Measurements from ENCODE around the gene EIF3F.

Gene EIF3F

DNA sequence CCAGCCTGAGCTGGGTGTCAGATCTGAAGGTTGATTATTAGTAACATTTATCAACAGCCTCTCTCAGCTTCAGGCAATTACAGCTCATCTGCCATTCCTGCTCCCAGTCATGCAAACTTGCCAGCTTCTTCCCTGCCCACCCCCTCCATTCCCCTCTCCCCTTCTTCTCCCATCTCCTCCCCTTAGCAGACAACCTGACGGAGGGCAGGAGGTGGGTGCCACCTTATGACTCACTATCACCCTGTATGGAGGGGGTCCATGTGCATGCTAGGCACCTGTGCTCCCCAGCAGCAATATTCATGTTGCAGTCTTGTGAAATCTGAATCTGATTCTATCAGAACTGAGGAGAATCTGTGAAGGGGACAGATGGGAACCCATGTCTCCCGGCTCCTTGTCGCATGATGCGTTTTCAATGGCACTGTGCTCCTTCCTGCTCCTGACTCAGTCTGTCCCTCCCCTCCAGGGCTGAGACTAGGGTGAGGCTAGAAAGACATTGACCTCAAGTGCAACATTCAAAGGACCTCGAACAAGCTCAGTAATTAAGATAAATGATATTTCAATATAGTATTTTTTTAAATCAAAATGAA is 47.6 kb downstream of the EIF3F start:
- no peak overlapping the region for H3K4me3 ChIP-seq (ENCODE audit: low read length)
- DNase-seq (ENCODE audit: low read depth, low spot score): no peak

DNA sequence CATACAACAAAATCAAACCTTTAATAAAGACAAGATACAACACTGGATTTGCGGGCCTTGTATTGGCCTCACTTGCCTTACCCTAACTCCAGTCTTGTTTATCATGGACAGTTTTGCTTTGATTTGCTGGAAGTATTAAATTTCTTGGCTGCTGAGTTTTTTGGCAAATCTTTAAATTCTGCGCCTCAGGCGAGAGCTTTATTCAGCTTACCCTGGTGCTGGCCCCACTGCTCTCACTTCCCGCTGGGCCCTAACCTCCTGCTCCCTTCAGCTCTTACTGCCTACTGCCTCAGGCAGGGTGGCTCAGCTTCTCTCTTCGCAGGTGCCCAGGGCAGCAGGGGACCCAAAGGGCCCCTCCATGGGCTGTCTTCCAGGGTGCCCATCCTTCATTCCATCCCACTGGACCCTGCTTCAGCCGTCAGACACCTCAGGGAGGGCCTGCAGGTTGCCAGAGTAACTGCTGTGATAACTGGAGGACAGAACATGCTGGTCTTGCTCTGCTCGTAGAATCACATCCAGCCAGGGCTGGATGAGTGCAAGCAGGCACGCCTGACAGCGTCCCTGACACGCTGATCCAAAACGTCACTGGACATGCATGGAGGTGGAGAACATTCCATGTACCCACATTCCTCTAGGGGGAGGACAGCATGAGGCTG is 48.2 kb downstream of the EIF3F start:
- no peak for DNase-seq (ENCODE audit: low read depth, low spot score)
- no peak overlapping the region for H3K4me3 ChIP-seq (ENCODE audit: low read length)

DNA sequence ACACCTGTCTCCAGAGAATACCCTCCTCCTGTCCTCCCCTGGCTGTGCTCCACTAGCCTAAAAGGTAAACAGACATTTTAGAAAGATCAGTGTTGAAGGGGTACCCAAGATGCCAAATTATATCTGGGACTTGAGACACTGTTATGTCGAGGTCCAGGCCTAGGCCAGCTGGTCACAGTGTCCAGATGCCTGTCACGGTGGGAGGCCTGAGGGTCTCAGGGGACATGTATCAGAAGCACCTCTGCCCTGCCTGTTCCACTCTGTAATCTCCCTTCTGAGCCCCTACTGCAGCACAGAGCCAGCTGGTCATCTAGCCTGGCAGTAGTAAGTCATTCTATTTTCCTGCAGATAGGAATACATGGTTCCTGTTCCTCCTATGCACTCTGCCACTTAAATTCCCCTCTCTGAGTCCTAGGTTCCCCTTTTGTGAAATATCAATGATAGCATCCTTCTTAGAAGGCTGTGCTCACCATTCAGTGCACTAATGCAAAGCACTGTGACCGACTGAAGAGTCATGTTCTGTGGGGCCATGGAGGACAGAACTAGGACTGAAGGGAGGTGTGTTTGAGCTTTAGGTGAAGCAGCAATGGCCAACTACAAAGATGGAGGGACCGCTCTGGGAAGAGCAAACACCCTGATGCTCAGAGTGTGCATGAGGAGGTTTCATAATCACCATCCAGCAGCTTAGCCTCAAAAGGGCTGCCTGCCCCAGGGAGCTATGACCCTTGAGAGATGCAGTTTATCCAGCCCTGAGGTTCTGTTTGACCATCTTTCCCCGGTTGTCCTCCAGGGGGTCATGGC is 49.1 kb downstream of the EIF3F start:
- DNase-seq (ENCODE audit: low read depth, low spot score): no peak
- H3K4me3 ChIP-seq (ENCODE audit: low read length): no peak overlapping the region

DNA sequence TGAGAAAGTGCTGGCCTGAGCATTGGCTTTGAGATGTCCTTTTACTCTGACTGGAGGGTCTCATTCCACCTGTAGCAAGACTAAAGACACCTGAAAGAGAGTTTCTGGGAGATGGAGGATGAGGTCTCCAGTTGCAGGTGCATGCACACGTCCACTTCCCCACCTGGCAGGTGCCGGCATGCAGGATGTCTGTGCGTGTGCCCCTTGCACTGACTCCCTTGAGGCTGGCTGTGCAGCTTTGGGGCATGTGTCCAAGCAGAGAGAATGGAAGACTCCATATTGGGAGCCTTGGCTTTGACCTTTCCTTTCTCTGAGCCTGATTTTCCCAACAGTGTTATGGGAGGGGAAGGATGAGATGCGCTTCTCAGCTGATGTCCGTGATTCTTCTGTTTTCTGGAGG is 49.8 kb downstream of the EIF3F start:
- H3K4me3 ChIP-seq (ENCODE audit: low read length): no peak overlapping the region
- no peak for DNase-seq (ENCODE audit: low read depth, low spot score)

DNA sequence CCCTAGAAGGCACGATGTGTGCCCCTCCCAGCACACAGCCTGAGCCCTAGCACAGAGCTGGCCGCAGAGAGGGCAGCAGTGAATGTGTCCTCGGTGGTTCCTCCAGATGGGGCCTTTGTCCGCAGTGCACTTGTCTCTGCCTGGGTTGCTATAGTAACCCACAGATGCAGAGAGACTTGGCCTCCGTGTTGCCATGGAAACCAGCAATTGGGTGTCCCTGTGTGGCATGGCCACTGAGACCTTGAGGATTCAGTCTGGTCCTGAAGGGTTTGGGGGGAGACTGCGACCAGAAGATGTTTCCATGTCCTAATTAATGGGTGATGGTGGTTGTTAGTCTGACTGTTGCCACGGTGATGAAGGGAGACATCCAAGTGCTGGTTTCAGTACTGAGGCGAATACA is 51.3 kb downstream of the EIF3F start:
- DNase-seq (ENCODE audit: low read depth, low spot score): no peak
- H3K4me3 ChIP-seq (ENCODE audit: low read length): no peak overlapping the region

DNA sequence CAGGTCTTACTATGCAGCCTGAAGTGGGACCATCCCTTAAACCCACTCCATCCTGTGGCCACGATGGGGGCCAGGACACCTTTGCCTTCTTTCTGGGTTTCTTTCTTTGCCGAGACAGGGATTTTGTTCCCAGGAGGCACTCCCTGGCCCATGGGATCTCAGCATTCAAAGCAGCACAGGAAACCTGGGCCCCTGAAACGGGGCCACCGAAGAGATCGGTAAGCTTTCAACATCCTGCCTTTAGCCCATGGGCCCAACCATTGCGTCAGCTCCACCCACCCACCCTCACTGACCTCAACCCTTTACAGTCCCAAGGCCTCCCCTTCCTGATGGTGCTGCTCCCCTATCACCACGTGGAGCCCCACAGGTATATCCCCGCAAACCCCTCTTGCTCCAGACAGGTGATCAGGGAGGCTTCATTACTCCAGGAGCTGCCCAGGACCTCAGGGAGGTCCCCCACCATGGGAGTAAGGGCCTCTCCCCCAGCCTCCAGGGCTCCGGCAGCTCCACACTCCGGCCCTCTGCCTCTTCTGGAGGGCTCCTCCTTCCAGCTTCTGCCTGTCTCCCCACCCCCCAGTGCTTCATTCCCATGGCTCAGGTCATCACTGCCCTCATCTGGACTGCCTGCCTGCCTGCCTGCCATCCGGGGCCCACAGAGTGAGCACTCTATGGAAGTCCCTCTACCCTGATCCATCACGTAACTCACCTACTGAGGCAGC is 51.8 kb downstream of the EIF3F start:
- no peak overlapping the region for H3K4me3 ChIP-seq (ENCODE audit: low read length)
- no peak for DNase-seq (ENCODE audit: low read depth, low spot score)

DNA sequence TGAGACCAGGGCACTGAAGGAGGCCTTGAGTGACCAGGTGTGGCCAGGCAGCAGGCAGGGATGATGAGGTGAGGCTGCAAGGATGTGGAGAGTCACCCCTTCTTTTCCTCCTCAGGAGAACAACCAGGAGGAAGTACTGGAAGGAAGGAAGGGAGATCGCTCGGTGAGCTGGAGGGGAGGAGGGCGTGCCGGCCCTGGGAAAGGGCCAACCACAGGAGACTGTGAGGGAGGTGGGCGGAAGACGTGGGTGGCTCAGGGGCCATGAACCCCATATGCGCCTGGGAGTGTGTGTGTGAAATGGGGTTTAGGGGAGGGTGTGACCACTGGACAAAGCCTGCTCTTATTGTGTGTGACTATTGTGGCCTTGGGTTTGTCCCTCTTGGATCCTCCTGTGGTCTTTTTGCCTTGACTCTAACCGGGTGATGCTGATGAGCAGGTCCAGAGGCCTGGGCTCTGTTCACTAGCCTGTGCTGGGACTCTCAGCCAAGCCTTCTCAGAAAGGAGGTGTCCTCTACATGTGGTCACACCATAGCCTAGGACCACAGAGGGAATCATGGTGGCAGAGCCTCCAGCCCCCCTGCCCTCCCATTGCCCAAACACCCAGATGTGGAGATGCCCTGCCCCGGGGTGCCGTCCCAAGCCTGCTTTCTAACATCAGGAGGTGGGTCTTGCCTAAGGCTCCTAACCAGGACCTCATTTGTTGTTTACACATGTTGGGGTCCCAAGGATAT is 52.6 kb downstream of the EIF3F start:
- no peak for DNase-seq (ENCODE audit: low read depth, low spot score)
- no peak overlapping the region for H3K4me3 ChIP-seq (ENCODE audit: low read length)

DNA sequence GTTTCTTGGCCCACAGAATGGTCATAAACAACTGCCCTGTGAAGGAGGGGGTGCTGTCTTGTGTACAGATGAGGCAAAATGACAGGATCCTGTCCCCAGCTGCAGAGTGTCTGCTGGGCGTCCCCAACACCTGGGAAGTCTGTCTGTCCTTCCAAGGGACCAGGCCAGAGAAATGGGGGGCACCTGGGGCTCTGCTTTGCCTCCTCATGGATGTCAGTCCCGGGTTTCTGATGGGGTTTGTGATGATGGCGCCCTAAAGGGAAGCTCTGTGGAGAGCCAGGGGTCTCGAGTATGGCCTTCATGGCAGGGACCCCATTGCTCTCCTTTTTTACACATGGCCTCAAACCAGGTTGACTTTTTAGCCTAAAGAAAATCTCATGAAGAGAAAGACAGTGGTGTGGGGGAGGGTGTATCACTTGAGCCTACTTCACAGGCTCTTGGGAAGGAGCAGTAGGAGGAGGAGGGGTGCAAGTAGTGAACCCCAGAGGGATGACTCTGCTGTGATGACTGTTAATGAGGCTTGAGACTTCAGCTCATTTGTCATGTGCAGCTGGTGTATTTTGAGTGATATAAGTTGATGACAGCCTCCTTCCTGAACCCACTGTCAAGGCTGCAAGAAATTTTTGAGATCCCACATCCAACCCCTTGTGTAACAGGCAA is 53.3 kb downstream of the EIF3F start:
- DNase-seq (ENCODE audit: low read depth, low spot score): no peak
- H3K4me3 ChIP-seq (ENCODE audit: low read length): no peak overlapping the region

DNA sequence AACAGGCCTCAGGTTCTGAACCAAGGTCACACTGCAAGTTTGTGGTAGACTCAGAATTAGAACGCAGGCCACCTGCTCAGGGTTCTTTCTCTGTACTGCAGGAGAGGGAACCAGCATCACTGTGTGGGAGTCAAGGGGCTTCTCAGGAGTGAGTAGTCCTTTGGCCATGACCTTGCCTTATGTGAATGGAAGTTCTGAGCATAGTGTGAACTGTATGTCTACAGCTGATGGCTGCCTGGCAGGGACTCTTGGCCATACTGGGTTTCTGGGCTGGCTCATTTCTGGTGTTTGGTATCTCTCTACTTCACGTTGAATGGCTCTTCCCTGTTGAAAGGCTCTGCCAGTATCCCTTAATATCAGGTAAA is 53.8 kb downstream of the EIF3F start:
- H3K4me3 ChIP-seq (ENCODE audit: low read length): no peak overlapping the region
- DNase-seq (ENCODE audit: low read depth, low spot score): no peak

DNA sequence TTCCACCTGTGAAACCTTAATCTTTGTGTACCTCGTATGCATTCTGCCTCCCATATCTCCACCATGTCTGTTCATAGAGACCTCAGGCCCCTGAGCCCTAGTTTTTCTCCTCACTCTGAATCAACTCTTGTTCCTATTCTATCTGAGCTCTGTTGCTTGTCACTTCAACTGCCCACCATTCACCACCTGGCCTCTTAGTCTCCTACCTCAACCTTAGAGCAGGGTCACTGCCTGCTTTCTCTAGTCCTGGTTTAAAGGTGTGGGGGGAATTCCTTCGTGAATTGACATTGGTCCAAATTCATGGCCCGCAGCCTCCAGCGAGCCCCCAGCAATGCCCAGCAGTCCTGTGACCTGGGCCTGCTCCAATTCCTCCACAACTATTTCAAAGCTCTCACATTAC is 54.4 kb downstream of the EIF3F start:
- no peak overlapping the region for H3K4me3 ChIP-seq (ENCODE audit: low read length)
- no peak for DNase-seq (ENCODE audit: low read depth, low spot score)

DNA sequence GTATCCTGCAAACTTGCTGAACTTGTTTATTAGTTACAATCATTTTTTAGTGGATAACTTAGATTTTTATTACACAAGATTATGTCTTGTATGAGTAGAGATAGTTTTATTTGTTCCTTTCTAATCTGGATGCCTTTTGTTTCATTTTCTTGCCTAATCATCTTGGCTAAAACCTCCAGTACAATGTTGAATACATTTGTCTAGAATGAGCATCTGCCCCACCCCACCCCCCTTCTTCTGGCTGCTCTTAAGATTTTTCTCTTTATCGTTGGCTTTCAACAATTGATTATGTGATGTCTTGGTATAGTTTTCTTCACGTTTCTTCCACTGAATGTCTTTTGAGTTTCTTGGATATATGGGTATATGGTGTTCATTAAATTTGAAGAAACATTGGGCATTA is 56.6 kb downstream of the EIF3F start:
- no peak overlapping the region for H3K4me3 ChIP-seq (ENCODE audit: low read length)
- no peak for DNase-seq (ENCODE audit: low read depth, low spot score)

DNA sequence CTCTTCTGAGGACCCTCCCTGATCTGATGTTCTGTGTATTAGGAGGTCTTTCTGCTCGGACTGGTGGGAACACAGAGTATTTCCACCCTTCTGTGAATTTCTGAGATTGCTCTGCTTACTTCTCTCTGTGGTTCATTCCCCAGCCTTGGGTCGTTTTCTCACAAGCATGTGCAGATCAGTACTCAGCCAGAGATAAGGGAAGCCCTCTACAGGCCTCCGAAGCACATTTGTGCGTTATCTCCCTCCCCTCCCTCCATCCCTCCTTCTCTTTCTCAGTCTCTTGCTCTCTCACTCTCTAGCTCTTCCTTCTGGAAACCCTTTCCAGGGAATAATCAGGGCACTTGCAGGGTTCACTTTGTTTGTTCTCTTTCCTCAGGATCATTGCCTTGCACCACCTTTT is 58.7 kb downstream of the EIF3F start:
- no peak overlapping the region for H3K4me3 ChIP-seq (ENCODE audit: low read length)
- no peak for DNase-seq (ENCODE audit: low read depth, low spot score)

DNA sequence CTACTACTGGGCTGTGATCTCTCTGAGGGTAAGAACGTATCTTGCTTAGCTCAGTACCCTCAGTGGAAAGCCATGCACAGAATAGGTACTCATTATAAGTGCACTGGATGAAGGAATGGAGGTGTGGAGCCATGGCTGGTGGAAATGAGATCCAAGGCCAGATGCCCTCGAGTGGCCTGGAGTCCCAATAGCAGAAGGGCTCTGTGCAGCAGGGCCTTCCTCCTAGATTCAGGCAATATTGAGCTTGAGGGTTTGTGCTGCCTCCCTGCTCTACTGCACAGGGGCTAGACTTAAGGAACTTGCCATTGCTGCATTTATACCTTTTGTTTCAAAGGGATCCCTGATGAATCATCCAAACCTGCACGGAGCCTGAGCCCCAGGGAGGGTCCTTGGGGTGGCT is 60.2 kb downstream of the EIF3F start:
- no peak overlapping the region for H3K4me3 ChIP-seq (ENCODE audit: low read length)
- DNase-seq (ENCODE audit: low read depth, low spot score): no peak

DNA sequence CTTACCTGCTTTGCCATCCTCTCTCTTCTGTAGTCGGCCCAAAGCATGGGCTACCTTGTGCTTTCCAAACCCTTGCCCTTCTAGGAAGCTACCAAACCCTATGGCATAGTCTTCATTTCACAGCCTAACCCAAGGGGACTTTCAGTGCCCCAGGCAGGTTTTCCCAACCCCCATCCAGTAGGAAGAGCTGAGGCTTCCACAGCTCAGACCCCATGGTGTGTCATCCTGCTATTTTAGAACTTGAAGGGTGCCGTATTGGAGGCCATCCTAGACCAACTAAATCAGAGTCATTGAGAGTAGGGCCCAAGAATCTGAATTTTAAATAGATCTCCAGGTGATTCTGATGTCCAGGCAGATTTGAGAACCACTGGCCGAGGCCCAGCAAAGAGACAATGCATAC is 61.9 kb downstream of the EIF3F start:
- no peak overlapping the region for H3K4me3 ChIP-seq (ENCODE audit: low read length)
- no peak for DNase-seq (ENCODE audit: low read depth, low spot score)
